ENCODE results near the gene MLLT6.

The MLLT6 gene

GRCh38 chr17:38729368-38729885 lies 24.4 kb downstream of the MLLT6 start:
- DNase-seq = no peak

DNA sequence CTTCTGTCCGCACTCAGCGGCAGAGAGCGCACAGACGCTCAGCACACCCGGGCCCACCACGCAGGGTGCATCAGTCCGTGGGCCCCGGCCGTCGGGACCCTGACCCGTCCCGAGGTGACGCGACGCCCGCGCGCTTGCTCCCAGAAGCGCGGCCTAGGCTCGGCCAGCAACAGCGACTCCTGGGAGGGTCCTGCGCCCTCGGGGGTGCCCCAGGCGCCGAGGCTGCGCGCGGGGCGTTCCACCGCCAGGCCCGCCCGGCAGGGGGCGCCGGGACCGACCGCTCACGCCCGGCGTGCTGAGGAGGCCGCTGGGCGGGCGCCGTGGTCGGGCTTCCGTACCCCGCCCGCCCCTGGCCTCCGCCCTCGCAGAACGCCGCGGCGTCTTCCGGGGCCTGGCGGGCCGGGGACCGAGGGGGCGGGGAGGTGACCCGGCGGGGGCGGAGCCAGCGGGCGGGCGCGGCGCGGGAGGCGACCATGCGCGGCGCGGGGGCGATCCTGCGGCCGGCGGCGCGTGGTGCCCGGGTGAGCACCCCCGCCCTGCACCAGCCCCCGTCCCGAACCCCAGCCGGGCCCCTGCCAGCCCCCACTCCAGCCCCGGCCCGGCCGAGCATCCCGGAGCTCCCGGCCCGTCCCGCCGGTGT lies 24.9 kb downstream of the MLLT6 start, which contains the start of gene CISD3:
CISD3 (plus strand) TSS at position 456 of the 640 bp plus-strand sequence; CDS start at position 474, 18 bp downstream.
- DNase-seq = peak; percentile 88

GRCh38 chr17:38730526-38731379 lies 25.7 kb downstream of the MLLT6 start:
- DNase-seq = peak; percentile 49

DNA sequence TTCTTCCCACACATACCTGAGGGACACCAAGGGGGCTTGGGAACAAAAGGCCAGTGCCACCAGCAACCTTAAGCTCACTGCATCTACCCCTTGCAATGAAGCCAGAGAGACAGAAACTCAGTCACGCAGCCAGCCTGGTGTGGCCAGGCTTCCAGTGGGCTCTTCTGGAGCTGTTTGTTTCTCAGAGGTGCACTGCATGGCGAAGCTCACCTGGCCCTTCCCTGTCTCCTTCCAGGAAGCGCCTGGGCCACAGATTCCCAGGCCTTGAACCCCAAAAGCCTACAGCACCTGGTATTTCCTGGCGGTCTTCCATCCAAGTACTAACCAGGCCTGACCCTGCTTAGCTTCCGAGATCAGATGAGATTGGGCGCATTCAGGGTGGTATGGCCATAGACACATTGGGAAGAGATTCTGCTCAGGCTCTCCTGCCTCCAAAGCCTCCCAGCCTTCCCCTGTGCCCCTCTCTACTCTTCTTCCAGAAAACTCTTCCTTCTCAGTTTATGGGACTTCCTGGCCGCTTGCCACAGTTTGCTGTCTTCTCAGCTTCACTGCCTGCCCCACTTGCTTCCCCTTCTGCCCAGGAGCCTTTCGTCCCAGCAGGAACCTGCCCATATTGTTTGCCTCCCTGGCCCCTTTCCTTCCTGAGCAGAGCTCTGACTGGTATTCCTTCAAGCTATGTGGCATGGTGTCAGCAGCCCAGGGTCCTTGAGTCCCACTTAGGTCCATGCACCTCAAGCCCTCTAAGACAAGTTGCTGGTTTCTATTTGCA lies 26.6 kb downstream of the MLLT6 start:
- DNase-seq = no peak

DNA sequence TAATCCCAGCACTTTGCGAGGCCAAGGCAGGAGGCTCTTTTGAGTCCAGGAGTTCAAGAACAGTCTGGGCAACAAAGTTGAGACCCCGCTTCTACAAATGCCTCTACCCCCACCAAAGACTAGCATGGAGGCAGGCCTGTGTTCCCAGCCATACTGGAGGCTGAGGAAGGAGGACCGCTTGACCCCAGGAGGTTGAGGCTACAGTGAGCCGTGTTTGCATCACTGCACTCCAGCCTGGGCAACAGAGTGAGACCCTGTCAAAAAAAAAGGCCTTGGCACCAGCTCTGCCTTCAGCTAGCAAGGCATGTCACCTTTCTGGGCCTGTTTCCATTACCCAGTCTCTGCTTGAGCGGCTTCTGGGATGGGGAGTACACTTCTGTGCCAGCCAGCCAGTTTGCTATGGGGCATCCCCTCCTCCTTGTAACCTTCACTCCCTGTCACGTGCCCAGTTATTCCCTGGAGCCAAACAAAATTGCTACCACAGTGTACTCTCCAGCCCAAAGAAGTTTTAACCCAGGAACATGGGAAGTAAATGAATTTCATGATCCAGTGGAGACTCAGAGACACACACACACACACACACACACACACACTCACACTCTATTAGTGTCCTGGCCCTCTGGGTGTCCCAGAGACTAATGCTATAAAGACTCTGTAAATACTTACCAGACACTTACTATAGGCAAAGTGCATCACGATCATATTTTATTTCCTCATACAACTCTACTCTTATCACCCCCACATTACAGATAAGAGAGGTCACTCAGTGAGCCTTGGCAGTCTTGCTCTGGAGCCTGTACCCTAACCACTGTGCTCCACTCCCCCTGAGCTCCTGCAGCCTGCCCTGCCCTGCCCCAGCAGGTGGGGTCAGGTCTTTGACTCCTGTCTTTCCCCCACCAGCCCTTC lies 27.6 kb downstream of the MLLT6 start:
- no peak for DNase-seq

- no peak for DNase-seq
These were observed 28.4 kb downstream of the MLLT6 start for GRCh38 chr17:38733282-38733981.

DNA sequence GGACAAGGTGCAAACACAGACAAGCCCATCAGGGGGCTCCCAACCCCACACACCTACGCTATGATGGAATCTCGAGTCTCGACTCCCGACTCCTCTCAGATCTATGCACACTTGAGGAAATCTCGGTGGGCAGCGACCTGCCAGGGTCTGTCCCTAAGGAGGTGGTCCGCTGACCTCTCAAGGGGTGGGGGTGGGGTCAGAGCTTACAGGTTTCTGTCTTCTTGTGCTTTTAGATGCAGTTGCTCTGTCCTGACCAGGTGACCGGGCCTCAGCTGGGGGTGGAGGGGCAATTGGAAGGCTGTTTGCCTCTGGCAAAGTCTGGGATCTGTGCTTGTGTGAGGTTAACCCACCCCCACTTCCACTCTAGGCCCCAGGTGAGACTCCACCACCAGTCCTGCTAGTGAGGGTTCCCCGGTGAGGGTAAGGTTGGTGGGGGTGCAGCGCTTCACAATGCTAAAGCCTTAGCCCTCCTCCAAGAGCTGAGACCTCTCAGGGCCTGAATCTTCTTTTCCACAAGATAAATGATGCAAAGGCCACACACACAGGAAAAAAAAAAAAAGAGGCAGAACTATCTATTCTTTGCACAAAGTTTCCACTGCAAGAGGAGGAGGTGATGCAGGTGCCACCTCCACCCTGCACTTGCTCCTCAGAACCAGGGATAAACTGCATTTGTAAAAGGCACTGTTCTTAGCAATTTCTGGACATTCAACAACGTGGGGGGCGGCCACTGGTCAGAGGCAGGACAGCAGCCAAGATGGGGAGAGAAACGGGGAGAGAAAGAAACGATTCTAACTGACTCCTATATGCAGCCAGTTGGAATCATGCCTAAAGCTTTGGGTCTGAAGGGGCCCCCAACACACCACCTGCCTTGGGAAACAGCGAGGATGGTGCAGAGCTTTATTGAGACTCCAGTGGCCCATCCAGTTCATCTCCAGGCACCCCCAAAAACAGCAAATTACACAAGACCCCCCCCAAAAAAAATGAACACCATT lies 29.2 kb downstream of the MLLT6 start:
- DNase-seq = peak; percentile 50

DNA sequence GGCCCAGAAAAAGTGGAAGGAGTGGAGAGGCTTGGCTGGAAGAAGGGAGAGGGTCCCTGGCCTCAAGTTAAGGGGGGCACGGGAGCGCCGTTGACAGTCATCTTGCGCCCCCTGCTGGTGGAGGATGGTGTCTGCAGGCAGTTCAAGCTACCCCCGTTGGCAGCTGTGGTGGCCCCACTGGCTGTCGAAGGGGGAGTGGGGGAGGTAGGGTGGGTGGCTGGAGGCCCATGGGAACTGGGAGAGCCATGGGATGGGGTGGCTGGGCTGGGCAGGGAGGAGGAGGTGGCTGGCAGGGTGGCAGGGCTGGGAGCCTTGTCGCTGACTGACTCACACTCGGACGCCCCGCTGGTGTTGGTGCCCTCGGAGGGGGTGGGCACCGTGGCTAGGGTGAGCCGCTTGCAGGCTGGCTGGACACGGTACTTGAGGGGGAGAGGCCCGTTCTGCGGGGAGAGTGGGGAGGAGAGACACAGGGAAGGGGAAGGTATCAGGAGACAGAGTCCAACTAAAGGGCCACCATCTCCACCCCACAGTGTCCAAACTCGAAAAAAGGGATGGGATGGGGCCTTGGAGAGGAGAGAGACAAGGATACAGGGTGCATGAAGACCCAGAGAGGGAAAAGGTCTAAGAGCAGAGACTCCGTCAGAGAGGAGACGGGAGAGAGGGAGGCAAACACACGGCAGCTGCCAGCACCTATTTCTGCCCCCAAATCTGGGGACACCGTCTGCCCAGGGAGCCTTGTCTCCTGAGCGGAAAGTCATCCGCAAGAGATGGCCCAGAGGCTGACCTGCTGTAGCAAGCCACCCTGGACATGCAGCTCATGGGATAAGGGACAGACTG lies 30.3 kb downstream of the MLLT6 start:
- peak; percentile 91 for DNase-seq

- DNase-seq = no peak
These were observed 33.1 kb downstream of the MLLT6 start for GRCh38 chr17:38738007-38738662.

GRCh38 chr17:38738686-38739085 lies 33.6 kb downstream of the MLLT6 start:
- DNase-seq = no peak

DNA sequence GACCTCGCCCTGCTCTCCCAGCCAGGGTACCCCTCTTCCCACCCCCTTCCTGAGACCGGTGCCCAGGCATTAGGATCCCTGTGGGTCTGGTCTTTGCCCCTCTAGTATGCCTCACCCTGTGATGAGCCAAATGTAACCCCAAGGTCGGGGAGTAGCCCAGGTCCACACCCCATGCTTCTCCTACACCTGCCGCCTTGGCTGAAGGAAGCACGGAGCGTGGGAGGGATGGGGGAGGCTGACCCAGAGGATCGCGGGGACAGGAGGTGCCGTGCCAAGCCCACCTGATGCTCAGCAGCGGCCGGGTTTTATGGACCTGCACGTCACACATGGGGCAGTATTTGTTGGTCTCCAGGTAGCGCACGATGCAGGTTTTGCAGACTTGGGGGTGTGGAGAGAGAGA lies 34.2 kb downstream of the MLLT6 start:
- no peak for DNase-seq

GRCh38 chr17:38740044-38740443 lies 35.0 kb downstream of the MLLT6 start:
- DNase-seq = no peak

DNA sequence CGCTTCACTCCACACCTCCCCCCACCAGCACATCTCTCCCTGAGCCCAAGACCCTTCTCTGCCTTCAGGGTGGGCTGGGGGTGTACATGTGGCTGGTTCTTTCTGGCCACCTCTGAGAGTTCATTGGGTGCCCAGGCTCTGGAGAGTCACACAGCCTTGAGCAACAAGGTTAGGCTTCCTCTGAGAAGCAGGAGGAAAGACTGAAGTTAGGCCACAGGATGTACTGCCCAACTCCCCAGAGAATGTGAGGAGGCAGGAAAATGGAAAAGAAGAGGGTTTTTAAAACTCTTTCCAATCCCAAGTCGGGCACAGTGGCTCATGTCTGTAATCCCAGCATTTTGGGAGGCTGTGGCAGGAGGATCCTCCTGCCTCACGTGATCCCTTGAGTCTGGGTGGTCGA lies 35.7 kb downstream of the MLLT6 start:
- no peak for DNase-seq

DNA sequence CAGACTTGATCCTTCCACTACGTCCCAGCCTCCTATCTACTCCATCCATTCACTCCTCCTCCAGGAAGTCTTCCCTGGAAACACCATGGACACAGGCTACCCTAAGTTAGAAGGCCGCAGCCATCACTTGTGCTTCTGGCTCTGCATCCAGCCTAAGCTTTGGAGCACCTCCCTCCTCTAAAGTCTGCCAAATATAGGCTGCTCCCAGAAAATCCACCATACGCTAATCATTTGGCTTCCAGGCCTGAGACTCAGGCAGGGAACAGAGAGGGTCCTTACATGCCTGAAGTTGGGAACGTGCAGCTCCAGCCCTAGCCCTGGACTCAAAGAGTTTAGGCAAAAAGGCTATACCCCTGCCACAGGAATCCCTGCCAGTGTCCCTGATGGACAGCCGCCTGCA lies 36.4 kb downstream of the MLLT6 start:
- DNase-seq = no peak

DNA sequence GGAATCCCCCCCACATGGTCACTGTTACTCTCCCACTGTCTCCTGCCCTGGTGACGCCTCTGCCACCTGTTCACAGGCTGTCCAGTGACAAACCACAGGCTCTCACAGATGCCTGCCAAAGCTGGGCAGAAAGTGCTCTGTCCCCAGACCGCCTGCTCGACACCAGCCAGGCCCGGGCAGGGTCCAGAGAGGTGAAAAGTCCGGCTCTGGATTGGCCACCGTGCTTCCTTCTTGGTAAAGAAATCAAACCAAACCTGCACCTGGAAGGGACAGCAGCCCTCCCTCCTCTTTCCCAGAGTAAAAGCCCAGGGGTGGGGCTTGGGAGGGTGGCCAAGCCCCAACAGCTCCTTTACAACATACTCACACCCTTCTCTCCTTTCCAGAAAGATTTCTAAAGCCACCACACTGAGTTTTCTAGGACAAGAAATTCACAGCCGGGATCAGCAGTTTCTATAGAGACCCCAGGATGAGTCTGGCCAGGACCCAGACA lies 36.9 kb downstream of the MLLT6 start:
- no peak for DNase-seq

DNA sequence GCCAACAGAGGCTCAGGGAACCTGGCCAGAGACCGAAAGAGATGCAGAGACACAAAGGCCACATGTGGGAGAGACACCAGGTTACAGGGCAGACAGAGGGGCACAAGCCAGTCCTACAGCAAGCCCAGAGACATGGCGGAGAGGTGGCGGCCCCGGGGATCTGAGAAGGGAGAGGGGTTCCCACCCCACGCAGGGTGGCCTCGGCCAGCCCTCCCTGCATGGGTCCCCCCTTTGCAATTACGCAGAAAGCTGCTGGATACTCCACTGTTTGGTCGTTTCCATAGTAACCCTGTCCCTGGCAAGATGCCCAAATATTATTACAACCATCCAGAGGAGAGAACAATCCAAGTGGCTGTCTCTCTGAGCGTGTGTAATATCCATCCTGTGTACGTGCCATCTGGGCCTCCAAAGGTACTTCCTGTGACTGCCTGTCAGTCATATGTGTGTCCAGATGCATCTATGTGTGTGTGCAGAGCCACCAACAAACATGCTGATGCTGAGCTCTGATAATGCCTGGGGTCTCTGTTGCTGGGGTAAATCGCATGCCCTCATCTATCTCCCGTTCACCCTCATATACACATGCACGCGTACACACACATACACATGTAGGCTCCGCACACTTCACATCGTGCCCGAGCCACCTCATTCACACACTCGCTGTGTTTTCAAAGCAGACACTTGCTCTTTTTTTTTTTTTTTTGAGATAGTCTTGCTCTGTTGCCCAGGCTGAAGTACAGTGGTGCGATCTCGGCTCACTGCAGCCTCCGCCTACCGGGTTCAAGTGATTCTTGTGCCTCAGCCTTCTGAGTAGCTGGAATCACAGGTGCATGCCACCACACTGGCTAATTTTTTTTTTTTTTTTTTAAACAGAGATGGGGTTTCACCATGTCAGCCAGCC lies 37.6 kb downstream of the MLLT6 start:
- no peak for DNase-seq

- DNase-seq = no peak
These were observed 38.6 kb downstream of the MLLT6 start for GRCh38 chr17:38743556-38744171.

Measured in stimulated activated CD8-positive, alpha-beta memory T cell treated with anti-CD3 and anti-CD28 coated beads, Interleukin-4, amount 100 ng/mL, for 48 hours (primary cell).